Measurements from ENCODE around the gene POLDIP3.
A peak's percentile ranks its signal among the peaks of the same experiment; 100 is the strongest.
"Not testable (repeated sequence)": the region's sequence is repeated elsewhere in the genome, so short reads cannot be mapped to it uniquely, and the experiment has no call there.

The POLDIP3 gene

DNA sequence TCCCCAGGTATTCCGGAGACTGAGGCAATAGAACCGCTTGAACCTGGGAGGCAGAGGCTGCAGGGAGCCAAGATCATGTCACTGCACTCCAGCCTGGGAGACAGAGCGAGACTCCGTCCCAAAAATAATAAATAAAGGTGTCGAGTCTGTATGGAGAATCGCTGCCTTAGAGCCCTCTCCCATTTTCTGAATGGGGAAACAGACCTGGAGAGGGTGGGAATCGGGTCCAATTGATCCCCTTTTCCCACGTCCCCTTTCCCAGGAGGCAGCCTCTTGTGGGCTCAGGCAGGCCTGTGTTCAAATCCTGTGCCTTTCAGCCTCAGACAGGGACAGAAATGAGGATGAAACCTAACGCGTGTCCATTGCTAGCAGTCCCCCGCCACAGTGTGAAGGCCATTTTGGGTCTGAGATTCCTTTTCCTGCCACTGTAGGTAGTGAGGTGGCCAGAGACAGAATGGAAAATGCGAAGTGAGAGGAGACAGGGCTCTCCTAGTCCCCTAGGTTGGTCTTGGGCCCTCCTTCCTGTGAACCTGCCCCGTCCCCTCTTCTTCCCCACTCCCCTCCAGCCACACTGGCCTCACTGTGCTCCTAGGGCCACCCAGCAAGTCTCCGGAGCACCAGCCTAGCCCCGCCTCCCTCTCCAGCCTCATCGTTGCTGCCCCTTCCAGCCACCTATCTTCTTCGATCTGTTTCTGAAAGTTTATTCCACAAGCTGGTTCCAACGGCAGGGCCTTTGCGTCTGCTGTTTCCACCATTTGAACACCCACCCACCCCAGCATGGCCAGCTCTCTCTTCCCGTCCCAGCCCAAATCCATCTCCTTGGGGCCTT lies 2.7 kb upstream of the POLDIP3 start:
- DNase-seq: no peak

- DNase-seq: not testable (repeated sequence)
Measured at GRCh38 chr22:42615860-42616175, 1.1 kb upstream of the POLDIP3 start.

- peak; percentile 66 for DNase-seq
Measured at GRCh38 chr22:42615092-42615859, 593 bp upstream of the POLDIP3 start.

DNA sequence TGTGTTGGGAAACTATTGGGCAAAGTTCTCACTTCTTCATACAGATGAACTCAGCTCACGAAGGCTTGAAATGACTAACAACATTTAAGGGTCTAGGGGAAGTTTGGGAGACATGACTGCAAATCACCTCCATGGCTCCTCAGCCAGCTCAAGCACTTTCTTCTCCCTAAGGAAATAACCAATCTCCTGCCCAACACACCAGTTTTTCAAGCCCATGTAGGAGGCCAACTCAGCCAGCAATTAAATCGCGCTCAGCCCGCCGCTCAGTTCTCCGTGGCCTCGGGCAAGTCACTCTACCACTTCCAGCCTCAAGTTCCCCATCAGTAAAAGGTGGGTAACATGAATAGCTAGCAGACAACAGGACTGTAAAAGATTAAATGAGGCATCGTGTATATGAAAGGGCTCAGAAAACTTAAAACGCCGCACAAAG lies 796 bp downstream of the POLDIP3 start:
- DNase-seq: no peak

DNA sequence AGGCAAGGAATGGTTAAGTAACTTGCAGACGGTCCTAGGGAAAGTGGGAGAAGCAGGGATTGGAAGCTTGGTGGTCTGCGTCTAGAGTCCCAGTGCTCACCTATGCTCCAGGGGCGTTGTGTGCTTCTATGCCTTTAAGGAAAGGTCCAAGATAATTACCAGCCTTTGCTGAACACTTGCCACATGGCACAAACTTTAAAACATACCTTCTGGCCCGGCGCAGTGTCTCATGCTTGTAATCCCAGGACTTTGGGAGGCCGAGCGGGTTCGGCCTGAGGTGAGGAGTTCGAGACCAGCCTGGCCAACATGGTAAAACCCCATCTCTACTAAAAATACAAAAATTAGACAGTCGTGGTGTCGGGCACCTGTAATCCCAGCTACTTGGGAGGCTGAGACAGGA lies 2.3 kb downstream of the POLDIP3 start:
- DNase-seq: no peak

GRCh38 chr22:42611051-42611450 lies 3.6 kb downstream of the POLDIP3 start:
- DNase-seq: no peak

DNA sequence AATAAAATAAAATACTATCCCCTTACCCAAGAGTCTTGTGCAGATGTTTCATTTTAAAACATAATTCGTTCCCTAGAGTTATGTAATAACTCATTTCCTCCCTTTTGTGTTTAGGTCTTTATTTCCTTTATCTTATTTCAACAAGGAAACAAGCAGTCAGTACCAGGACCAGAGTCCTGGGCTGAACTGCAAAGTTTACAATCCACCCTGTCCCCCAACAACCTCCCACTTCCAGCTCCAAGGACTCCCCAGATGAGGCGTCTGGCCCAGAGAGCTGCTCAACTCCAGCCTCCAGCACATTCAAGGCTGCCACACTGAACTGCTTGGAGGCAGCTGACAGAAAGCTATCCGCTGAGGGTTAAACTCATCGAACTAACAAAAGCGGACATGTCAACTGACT lies 4.5 kb downstream of the POLDIP3 start:
- DNase-seq: no peak

DNA sequence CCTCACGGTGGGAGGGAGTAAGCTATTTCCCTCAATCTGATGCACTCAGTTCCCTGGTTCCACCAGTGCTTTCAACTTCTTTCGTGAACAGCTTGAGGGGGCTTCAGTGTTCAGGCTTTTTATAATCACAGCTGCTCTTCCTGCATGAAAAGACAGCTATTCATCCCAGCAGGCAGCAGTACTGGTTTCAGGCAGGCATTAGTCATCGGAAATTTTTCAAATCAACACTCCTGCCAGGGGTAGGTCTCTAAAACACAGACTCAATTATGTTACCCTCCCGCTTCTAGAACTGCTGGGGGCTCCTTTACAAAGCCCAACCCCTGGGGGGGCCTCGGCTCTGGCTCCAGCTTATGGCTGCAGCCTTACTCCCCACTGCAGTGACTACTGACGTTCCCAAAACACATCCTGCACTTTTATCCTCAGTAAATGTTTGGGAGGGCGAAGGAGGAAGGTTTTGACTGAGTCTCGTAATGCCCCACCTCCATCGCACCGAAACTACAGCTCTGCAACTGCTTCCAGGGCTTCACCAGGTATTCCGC lies 5.8 kb downstream of the POLDIP3 start:
- no peak for DNase-seq

- no peak for DNase-seq
Measured at GRCh38 chr22:42608136-42608822, 6.4 kb downstream of the POLDIP3 start.

DNA sequence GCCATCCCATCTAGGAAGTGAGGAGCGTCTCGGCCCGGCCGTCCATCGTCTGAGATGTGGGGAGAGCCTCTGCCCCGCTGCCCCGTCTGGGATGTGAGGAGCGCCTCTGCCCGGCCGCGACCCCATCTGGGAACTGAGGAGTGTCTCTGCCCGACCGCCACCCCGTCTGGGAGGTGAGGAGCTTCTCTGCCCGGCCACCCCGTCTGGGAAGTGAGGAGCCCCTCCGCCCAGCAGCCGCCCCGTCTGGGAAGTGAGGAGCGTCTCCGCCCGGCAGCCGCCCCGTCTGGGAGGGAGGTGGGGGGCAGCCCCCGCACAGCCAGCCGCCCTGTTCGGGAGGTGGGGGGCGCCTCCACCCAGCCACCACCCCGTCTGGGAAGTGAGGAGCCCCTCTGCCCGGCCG lies 7.0 kb downstream of the POLDIP3 start:
- DNase-seq: not testable (repeated sequence)

- no peak for DNase-seq
Measured at GRCh38 chr22:42604403-42604802, 10.3 kb downstream of the POLDIP3 start.

GRCh38 chr22:42603427-42603826 lies 11.3 kb downstream of the POLDIP3 start:
- no peak for DNase-seq

GRCh38 chr22:42602470-42602869 lies 12.2 kb downstream of the POLDIP3 start:
- no peak for DNase-seq

DNA sequence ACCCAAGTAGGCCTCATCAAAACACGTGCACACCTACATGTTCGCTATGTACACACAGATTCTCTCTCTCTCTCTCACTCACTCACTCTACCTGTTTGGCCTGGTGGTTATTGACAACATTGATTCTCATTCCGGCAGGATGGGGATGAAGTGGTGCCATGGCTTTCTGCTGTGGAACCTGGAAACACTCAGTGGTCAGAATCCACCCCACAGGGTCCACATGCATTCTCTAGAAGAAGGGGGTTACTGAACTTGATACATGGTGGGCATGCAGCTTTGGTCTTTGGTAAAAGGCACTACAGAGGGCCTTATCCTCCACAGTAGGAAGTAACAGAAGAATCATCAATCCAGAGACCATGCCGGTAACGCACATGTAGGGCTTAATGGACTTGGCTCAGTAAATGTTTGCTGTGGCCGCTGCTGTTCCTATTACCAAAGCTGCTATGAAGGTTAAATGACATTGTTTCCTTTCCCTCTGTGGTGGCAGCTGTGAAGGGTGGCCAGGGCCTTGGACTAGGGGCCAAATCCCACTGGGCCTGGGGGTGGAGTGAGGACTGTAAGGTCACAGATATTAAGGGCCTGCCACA lies 12.7 kb downstream of the POLDIP3 start:
- DNase-seq: no peak

DNA sequence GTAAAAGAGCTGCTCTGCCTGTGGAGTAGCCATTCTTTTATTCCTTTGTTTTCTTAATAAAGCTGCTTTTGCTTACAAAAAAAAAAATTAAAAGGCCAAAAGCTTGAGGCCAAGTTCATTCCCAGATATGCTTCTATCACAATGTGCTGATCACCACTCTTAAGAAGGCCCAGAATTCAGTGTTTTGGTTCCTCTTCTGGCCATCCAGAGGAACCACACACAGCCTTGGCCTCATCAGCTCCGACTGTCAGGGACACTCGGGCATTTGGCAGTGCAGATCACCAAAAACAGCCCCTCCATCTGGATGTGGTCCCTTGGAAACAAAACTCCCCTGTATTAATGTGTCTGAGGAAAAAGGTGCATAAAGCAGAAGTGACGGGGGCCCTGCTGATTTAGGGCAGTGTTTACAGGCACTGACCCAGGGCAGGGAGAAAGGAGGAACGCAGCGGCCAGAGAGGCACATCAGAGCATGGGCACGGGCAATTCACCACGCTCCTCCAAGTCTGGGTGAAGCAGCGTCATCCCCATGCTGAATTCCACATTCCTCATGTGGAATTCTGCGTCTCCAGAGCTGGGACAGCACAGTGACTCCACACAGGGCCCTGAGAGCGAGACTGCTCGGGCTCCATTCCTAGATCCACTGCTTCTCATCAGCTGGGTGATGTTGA lies 17.7 kb downstream of the POLDIP3 start:
- no peak for DNase-seq

GRCh38 chr22:42596336-42596735 lies 18.3 kb downstream of the POLDIP3 start:
- no peak for DNase-seq

DNA sequence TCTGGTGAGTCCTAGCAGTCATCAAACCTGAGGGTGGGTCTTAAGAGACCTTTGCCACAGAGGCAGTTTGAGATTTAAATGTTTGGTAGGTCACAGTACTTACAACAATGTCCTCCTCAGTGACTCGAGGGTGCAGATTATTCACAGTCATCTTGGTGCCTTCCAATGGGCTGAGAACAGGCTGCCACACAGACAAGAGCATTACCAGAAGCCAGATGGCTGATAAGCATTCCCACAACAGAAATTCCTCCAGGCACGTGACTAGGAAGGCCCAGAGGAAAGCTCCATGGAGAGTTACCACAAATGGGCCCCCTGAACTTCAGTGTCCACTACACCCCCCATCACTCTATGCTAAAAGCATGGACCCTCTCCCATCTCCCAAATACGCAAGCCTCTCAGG lies 19.2 kb downstream of the POLDIP3 start:
- no peak for DNase-seq

- no peak for DNase-seq
Measured at GRCh38 chr22:42591987-42592386, 22.7 kb downstream of the POLDIP3 start.

DNA sequence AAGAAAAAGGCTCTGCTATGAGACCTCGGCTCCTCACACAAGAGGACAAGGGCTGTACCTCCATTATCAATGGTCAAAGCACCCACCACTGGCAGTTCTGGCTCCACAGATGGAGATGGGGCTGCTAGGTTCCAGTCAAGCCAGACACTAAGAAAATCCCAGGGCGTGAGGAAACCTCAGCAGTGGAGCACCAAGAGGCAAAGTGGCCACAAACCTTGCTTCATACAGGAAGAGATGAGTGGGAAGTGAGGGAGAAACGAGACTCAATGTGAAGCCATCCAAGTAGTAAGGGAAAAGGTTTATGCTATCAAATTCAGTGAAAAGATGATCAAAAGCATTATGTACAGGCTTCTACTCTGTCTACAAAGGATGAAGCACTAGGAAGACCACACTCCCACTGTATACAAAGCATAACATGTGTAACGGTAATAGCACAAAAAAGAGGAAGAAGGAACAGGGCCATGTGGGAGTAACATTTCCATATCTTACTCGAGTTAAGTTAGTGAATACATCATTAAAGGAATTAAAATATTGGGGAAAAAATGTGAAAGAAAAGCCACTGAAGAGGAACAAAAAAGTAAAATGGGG lies 27.0 kb downstream of the POLDIP3 start:
- no peak for DNase-seq

DNA sequence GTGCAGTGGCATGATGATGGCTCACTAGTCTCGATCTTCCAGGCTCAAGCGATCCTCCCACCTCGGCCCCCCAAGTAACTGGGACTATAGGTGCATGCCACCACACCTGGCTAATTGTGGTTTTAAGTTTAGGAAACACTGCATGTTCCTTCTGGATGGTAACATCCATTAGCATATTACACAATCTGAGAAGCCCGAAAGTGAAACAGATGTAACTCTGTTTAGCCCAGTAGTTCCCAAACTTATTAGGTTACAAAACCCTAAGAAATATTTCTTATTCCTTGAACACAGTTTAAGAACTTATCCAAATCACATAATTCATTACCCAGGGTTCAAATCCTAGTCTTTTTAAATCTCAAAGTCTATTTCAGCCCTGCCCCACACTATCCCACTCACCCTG lies 28.3 kb downstream of the POLDIP3 start:
- DNase-seq: no peak

- no peak for DNase-seq
Measured at GRCh38 chr22:42585096-42585495, 29.6 kb downstream of the POLDIP3 start.

- DNase-seq: no peak
Measured at GRCh38 chr22:42584364-42584940, 30.2 kb downstream of the POLDIP3 start.

Data from NCI-H2107 (cell line).